Measurements from ENCODE around the gene SLFN12.
"Not testable (repeated sequence)": the region's sequence is repeated elsewhere in the genome, so short reads cannot be mapped to it uniquely, and the experiment has no call there.

The SLFN12 gene

GRCh38 chr17:35423761-35424160, 8.5 kb downstream of the SLFN12 start:
- in situ Hi-C loops (cut with HindIII; ENCODE audit: low pct_ligation_motif_present, low pct_unique_long_range_greater_than_20kb, low sequenced_read_pairs): no loop called here
- DNase-seq: no peak

DNA sequence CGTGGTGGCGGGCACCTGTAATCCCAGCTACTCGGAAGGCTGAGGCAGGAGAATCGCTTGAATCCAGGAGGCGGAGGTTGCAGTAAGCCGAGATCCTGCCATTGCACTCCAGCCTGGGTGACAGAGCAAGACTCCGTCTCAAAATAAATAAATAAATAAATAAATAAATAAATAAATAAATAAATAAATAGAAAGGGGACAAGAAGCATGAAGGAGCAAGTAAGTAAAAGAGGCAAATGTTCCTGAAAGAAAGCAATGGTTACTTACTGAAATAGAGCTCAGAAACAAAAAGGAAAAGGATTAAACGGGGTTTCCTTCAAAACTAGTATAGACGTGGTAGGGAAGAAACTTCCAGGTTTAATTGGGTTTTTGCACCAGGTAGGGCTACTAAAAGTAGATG, 11.2 kb downstream of the SLFN12 start:
- in situ Hi-C loops (cut with HindIII; ENCODE audit: low pct_ligation_motif_present, low pct_unique_long_range_greater_than_20kb, low sequenced_read_pairs); DNase-seq: not testable (repeated sequence)

DNA sequence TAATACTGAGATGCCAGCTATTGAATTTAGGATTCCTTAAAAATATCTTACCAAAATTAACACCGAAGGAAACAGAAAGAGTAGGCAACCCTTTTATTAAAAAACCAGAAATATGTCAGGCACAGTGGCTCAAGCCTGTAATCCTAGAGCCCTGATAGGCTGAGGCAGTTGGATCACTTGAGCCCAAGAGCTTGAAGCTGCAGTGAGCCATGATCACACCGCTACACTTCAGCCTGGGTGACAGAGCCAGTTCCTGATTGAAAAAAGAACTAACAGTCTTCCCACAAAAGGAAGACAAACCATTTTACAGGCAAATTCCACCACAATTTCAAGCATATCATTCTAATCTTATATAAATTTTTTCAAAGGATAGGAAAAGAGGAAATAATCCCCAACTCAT, 15.6 kb downstream of the SLFN12 start:
- DNase-seq: no peak
- in situ Hi-C loops (cut with HindIII; ENCODE audit: low pct_ligation_motif_present, low pct_unique_long_range_greater_than_20kb, low sequenced_read_pairs): no loop called here

GRCh38 chr17:35414707-35415106, 17.6 kb downstream of the SLFN12 start:
- in situ Hi-C loops (cut with HindIII; ENCODE audit: low pct_ligation_motif_present, low pct_unique_long_range_greater_than_20kb, low sequenced_read_pairs); DNase-seq: not testable (repeated sequence)

DNA sequence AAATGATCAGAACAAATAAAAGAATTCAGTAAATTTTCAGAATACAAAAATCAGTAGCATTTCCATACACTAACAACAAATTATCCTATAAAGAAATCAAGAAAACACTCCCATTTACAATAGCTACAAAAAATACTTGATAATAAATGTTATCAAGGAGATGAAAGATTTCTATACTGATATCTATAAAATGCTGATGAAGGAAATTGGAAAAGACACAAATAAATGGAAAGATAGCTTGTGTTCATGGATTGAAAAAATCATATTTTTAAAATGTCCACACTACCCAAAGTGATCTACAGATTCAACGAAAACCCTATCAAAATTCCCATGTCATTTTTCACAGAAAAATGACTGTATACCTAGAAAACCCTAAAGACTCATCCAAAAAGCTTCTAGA, 18.1 kb downstream of the SLFN12 start:
- in situ Hi-C loops (cut with HindIII; ENCODE audit: low pct_ligation_motif_present, low pct_unique_long_range_greater_than_20kb, low sequenced_read_pairs): no loop called here
- DNase-seq: no peak

GRCh38 chr17:35407531-35407930, 24.8 kb downstream of the SLFN12 start:
- in situ Hi-C loops (cut with HindIII; ENCODE audit: low pct_ligation_motif_present, low pct_unique_long_range_greater_than_20kb, low sequenced_read_pairs): no loop called here
- DNase-seq: no peak

- DNase-seq: no peak
- in situ Hi-C loops (cut with HindIII; ENCODE audit: low pct_ligation_motif_present, low pct_unique_long_range_greater_than_20kb, low sequenced_read_pairs): no loop called here
These were observed 25.7 kb downstream of the SLFN12 start for GRCh38 chr17:35406568-35406967.

GRCh38 chr17:35404360-35404759, 27.9 kb downstream of the SLFN12 start:
- no peak for DNase-seq
- in situ Hi-C loops (cut with HindIII; ENCODE audit: low pct_ligation_motif_present, low pct_unique_long_range_greater_than_20kb, low sequenced_read_pairs): no loop called here

DNA sequence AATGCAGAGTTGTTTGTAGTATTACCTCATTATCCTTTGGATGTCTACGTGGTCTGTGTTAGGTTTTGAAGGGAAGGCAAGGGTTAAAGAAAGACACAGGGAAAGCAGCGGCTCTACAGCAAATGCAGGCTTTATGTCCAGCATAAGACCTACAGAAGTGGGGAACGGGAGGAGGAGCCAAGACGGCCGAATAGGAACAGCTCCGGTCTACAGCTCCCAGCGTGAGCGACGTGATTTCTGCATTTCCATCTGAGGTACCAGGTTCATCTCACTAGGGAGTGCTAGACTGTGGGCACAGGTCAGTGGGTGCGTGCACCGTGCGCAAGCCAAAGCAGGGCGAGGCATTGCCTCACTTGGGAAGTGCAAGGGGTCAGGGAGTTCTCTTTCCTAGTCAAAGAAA, 38.5 kb downstream of the SLFN12 start:
- DNase-seq; in situ Hi-C loops (cut with HindIII; ENCODE audit: low pct_ligation_motif_present, low pct_unique_long_range_greater_than_20kb, low sequenced_read_pairs): not testable (repeated sequence)

GRCh38 chr17:35390663-35391062, 41.6 kb downstream of the SLFN12 start:
- in situ Hi-C loops (cut with HindIII; ENCODE audit: low pct_ligation_motif_present, low pct_unique_long_range_greater_than_20kb, low sequenced_read_pairs): no loop called here

GRCh38 chr17:35390156-35390555, 42.1 kb downstream of the SLFN12 start:
- DNase-seq: no peak
- in situ Hi-C loops (cut with HindIII; ENCODE audit: low pct_ligation_motif_present, low pct_unique_long_range_greater_than_20kb, low sequenced_read_pairs): no loop called here

More at GRCh38 chr17:35390663-35391062, 41.6 kb downstream of the SLFN12 start:
- DNase-seq: no peak

DNA sequence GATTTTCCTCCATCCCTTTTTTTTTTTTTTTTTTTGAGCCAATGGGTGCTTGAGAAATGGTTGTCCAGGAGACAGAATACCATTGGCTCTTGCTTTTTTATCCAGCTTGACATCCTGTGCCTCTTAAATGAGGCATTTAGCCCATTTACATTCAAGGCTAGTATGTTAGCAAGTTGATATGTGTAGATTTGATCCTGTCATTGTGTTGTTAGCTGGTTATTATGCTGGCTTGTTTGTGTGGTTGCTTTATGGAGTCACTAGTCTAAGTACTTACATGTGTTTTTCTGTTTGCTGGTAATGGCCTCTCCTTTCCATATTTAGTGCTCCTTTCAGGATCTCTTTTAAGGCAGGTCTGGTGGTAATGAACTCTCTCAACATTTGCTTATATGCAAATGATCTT, 44.8 kb downstream of the SLFN12 start:
- in situ Hi-C loops (cut with HindIII; ENCODE audit: low pct_ligation_motif_present, low pct_unique_long_range_greater_than_20kb, low sequenced_read_pairs): no loop called here
- DNase-seq: no peak

DNA sequence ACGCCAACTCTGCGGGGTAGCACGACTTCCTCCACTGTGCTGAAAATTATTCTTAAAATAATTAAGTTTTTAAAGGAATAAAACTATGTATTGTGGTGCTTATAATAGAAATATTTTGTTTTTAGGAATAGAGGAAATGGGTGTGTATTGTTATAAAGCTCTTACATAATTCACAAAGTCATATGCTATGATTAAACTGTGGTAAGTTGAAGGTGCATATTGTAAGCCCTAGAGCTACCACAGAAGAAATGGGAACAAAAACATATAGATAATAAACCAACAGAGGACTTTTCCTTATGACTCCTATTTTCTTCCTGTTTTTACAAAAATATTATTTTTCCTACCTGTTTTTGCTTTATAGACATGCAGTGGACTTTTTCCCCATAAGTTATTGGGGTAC, 54.6 kb downstream of the SLFN12 start:
- no peak for DNase-seq
- in situ Hi-C loops (cut with HindIII; ENCODE audit: low pct_ligation_motif_present, low pct_unique_long_range_greater_than_20kb, low sequenced_read_pairs): no loop called here

DNA sequence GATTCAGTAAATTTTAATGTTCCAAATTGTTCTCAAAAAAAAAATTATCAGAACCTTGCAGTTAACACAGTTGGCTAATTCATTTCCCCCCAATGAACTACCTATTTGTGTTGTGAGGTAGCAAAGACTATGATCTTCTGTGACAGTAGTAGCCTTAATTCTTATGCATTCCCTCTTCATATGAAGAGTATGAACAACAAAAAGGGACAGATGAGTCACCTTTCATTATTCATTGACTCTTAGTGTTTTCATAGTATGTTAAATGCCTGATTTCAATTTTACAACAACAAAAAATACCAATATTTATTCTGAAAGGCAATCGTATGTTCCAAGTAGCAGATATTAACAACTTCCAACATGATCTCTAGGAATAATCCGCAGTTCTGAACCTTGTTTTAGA, 55.2 kb downstream of the SLFN12 start:
- in situ Hi-C loops (cut with HindIII; ENCODE audit: low pct_ligation_motif_present, low pct_unique_long_range_greater_than_20kb, low sequenced_read_pairs): no loop called here
- no peak for DNase-seq

- DNase-seq: peak; percentile 35
- in situ Hi-C loops (cut with HindIII; ENCODE audit: low pct_ligation_motif_present, low pct_unique_long_range_greater_than_20kb, low sequenced_read_pairs): no loop called here
These were observed 56.1 kb downstream of the SLFN12 start for GRCh38 chr17:35376245-35376644.

GRCh38 chr17:35374766-35375344, 57.4 kb downstream of the SLFN12 start:
- in situ Hi-C loops (cut with HindIII; ENCODE audit: low pct_ligation_motif_present, low pct_unique_long_range_greater_than_20kb, low sequenced_read_pairs): no loop called here
- DNase-seq: no peak

DNA sequence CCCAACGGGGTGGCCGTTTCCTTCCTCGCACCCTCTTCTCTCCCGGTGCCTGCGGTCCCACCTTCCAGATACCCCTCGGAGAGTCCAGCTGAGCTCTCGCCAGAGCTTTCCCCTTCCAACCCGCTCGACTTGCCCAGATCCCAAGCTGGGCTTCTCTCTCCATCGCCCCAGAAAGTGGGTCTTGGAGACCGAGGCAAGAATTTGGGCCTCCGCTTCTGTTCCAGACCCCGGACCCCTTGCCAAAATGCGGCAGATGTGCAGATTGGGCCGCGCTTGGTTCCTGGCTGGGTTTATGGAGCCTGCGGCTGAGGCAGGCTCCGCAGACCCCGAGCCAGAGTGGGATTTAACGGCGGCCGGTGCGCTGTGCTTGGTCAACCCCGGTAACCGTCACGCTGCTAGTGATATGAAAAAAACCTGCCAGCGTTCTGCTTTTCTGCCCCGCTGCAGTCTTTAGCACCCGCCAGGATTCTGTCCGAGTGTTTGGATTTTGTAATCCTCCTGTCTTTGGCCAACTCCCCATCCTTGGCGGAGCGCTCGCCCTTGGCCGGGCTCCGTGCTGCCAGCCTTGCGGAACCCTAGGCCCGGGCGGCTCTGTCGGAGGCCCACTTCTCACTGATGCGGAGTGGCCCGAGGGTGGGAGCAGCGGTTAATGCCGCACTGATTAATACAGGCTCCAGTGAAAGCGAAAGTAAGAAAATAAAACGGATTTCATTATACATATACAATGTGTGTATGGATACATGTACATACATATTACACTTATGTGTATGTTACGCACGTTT, 58.1 kb downstream of the SLFN12 start:
- peak; percentile 79 for DNase-seq
- in situ Hi-C loops (cut with HindIII; ENCODE audit: low pct_ligation_motif_present, low pct_unique_long_range_greater_than_20kb, low sequenced_read_pairs): no loop called here

DNA sequence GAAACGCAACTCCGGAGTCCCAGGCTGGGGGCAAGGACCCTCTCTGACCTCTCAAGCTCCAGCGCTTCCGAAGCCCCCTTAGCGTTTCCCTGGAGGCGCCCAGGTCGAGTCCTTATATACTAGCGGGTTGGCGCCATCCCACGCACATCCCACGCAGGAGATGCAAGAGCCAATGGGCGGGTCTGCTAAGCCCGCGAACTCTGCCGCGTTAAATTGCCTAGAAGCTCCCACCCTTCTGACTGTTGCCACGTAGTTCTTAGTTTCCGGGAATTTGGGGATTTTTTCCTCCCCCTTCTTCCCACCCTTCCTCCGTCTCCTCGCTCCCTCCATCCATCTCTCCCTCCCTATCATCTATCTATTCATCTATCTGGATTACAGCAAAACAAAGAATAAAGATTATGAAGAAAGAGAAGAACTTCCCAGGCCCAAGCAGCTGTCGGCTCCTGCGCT, 58.7 kb downstream of the SLFN12 start, which contains the start of gene SLFN11:
Gene SLFN11 (minus strand): TSS at position 88 of the 450 bp plus-strand sequence. CDS start 9,814 bp downstream, outside the sequence.
- DNase-seq: peak; percentile 96
- in situ Hi-C loops (cut with HindIII; ENCODE audit: low pct_ligation_motif_present, low pct_unique_long_range_greater_than_20kb, low sequenced_read_pairs): no loop called here

DNA sequence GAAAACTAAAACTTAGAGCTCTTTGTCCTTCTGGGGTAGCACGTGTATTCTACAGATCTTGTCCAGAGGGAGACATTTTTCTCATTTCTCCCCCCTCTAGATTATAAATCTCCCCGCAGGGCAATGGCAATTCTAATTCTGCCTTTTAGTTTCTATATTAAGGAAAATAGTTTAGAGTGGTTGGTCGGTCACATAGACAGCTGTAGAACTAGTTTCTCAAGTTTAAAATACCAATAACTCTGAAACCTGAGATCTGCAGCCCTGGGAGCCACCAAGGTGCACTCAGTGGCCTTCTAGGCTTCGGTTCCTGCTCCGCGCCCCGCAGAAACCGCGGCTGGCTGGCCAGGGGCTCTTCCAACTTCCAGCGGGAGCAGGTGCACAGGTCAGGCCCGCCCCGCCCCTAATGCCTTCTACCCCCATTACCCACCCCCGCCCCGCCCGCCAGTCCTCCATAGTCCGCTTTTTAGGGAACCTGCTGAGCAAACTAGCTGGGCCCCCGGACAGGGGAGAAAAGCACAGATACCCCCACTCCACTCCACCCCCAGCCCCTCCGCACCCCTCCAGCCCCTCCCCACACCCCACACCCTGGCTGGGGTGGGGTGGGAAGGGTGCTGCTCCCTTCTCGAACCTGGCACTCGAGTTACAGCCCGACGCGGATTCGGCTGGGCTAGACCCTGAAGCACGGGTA, 59.3 kb downstream of the SLFN12 start:
- in situ Hi-C loops (cut with HindIII; ENCODE audit: low pct_ligation_motif_present, low pct_unique_long_range_greater_than_20kb, low sequenced_read_pairs): no loop called here

More for the DNA sequence above, 59.3 kb downstream of the SLFN12 start:
- DNase-seq: peak; percentile 38

Data from ACHN (cell line).